Choroid plexus epithelial cell (primary cell): Measurements from ENCODE around the gene GTF3C1.

Experiments used
- DNase-seq: peaks from one replicate; pipeline ENCODE4 v3.0.0-alpha.2; 2010; ENCODE audit warnings: low read depth
- H3K4me3 ChIP-seq: 2 replicates; pipeline ENCODE4 v1.5.1; 2011; ENCODE audit warnings: low read depth, mild to moderate bottlenecking, control low read depth, low read length, moderate library complexity
- TF ChIP-seq, protein P1 (sequence below): conservative IDR thresholded peaks from 2 replicates; pipeline ENCODE4 v1.5.1; 2011; ENCODE audit warnings: low read depth, mild to moderate bottlenecking, control low read depth, inconsistent platforms, low read length, moderate library complexity

GTF3C1 gene

DNA sequence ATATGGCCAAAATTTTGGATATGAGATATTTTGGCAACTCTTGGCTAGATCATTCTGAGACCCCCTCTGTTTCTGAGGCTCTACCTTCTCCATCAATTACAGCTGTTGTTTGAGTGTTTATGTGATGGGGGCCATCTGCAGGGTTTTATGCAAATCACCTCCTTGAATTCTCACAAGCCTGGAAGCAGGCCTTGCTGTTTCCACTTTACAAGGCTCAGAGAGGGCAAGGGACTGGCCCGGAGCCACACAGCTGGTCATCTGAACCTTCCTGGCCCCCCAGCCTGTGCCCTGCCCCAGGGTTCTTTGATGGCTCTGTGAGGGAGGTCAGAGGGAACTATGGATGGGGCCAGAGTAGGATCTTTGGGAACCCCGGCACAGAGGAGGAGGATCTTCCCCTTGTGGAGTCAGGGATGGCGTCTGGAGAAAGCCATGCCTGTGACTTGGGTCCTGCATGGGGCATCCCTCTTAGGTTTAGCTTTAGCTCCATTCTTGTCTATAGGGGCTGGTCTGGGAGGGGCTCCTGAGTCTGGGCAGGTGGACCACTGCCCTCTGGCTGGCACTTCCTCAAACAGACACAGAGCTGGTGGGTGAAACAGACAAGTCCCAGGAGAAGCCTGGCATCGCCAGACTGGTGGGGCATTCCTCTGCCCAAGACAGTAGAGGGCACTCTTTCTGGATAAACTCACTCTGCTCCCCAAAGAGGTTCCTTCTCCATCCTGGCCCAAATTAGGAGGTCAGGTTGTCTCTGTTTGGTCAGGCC is 121.5 kb downstream of the GTF3C1 start:
- TF ChIP-seq, protein P1, sequence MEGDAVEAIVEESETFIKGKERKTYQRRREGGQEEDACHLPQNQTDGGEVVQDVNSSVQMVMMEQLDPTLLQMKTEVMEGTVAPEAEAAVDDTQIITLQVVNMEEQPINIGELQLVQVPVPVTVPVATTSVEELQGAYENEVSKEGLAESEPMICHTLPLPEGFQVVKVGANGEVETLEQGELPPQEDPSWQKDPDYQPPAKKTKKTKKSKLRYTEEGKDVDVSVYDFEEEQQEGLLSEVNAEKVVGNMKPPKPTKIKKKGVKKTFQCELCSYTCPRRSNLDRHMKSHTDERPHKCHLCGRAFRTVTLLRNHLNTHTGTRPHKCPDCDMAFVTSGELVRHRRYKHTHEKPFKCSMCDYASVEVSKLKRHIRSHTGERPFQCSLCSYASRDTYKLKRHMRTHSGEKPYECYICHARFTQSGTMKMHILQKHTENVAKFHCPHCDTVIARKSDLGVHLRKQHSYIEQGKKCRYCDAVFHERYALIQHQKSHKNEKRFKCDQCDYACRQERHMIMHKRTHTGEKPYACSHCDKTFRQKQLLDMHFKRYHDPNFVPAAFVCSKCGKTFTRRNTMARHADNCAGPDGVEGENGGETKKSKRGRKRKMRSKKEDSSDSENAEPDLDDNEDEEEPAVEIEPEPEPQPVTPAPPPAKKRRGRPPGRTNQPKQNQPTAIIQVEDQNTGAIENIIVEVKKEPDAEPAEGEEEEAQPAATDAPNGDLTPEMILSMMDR: peak; percentile 25
- H3K4me3 ChIP-seq: no peak overlapping the region
- DNase-seq: no peak

DNA sequence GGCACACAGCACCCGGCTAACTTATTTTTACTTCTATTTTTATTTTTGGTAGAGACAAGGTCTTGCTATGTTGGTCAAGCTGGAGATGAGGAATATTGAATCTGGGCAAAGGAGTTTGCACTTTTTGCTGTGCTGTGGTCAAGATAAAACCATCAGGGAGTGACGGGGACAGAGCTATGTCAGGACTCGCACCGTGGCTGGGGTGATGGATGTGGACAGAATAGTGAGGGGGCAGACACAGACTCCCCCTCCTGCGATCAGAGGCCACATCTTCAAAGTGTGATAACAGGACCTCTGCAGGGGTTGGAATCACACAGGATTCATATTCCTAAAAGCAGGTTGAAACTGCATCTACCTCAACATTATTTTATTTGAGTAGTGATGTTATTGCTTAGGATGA is 122.2 kb downstream of the GTF3C1 start:
- DNase-seq: no peak
- TF ChIP-seq, protein P1: no peak
- peak overlapping the region; percentile 11 for H3K4me3 ChIP-seq

DNA sequence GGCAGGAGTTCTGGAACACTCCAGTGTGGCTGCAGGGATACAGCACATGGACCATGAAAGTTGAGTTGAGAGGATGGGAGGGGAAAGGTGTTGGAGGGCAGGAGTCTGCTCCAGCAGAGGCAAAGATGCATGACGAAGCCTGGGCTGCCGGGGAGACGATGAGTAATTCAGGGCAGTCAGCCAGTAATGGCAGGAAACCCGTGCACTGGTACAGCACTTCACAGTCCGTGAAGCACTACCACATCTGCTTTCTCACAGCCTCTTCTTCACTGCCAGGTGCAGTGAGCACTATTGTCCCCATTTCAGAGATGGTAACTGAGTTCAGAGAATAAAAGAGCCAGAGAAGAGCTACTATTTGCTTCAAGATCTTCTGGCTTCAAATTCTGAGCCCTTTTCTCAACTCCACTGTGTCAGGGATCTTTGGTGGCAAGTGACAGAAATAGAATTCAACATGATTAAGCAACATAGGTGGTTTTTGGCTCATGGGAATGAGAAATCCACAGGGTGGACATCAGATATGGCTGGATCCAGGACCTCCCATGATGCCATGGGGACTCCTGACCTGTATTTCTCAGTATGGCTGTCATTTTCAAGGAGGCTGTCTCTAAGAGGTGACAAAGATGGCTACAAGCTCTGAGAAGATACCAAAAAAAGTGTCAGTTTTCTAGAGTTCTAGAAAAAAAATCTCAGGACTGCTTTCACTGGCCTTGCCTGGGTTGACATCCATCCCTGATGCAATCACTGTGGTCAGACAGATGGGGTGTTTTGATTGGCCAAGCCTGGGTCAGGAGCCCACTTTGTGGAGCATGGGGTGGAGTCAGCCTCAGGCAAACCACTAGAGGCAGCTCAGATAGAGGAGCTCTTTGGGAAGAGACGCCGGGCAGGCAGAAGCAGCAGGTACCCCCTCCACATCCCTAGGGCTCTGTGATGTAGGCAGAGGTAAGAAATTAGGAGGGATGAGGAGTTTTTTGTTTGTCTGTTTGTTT is 123.0 kb downstream of the GTF3C1 start:
- peak; percentile 97 for DNase-seq
- H3K4me3 ChIP-seq: peak overlapping the region; percentile 11
- TF ChIP-seq, protein P1: peak; percentile 47

DNA sequence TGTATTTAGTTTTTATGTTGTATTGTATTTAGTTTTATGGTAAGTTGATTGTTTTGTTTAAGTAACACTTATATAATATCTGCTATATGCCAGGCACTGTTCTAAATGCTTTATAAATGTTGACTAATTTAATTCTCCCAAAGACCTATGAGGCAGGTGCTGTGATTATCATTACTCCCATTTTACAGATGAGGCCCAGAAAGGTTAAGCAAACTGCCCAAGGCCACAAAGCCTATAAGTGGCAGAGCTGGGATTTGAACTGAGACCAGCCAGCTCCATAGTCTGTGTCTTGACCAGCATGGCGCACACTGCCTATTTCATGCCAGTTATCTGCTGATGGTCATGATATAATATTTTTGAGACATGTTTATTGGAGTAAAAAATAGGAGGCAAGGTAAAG is 123.8 kb downstream of the GTF3C1 start:
- DNase-seq: no peak
- TF ChIP-seq, protein P1: no peak

DNA sequence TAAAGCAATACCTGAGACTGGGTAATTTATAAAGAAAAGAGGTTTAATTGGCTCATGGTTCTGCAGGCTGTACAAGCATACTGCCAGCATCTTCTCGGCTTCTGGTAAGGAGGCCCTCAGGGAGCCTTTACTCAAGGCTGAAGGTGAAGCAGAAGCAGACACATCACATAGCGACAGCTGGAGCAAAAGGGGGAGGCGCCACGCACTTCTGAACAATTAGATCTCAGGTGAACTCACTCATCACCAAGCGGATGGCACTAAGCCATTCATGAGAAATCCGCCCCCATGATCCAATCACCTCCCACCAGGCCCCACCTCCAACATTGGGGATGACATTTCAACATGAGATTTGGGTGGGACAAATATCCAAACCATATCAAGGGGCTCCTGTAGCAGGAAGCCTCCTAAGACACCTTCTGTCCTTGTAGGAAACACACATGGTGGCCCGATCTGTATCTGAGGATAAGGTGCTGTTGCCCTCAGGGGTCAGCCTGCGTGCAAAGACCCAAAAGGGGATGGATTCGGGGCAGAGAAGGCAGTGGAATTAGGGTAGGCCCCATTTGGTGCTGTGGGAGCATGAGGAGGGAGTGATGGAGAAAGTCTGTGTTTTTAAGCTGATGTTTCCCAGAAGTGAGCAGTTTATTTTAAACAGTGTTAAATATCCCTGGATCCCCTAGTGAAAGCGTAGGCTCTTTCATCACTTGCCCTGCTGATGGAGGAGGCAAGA is 124.8 kb downstream of the GTF3C1 start:
- TF ChIP-seq, protein P1: no peak
- no peak for DNase-seq
- H3K4me3 ChIP-seq: no peak overlapping the region

More for the DNA sequence above, 123.8 kb downstream of the GTF3C1 start:
- H3K4me3 ChIP-seq: no peak overlapping the region

DNA sequence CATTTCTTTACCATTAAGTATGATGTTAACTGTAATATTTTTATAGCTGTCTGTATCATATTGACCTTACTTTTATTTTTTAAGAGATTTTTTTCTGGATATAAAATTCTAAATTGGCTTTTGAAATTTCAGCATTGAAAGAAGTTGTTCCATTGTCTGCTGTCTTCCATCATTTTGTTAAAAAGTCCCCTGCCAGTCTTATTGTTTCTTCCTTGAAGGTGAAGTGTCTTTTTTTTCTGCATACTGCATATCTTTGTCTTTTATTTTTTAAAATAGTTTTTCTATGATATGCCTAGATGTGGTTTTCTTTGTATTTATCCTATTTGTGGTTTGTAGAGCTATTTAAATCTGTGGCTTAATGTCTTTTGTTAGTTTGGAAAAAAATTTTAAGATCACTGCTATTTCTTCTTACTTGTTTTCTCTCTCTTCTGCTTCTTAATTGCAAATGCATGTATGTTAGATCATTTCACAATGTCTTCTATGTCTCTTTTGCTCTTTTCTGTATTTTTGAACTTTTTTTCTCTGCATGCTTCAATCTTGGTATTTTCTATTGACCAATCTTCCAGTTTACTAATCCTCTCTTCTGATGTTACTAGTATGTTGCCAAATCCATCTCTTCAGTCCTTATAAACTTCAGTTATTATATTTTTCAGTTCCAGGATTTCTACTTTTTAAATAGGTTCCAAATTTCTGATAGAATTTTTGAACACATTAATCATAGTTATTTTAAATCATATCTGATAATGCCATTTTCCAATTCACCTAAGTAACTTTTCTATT is 127.6 kb downstream of the GTF3C1 start:
- TF ChIP-seq, protein P1: no peak
- peak; percentile 35 for DNase-seq
- H3K4me3 ChIP-seq: no peak overlapping the region
